Fibroblast of mammary gland (primary cell): ENCODE results near the gene DOCK3.

Experiments
- DNase-seq: peaks from one replicate; pipeline ENCODE4 v3.0.0-alpha.2; 2010; ENCODE audit warnings: low read depth
- H3K4me3 ChIP-seq: 2 replicates; pipeline ENCODE4 v1.5.1; 2011; ENCODE audit warnings: low read depth, mild to moderate bottlenecking, low read length, moderate library complexity; ENCODE audit not compliant: control insufficient read depth
- CTCF ChIP-seq: conservative IDR thresholded peaks from 2 replicates; pipeline ENCODE4 v1.5.1; 2011; ENCODE audit warnings: low read depth, low read length, inconsistent platforms; ENCODE audit not compliant: control insufficient read depth, insufficient read depth

The DOCK3 gene

GRCh38 chr3:50630394-50630793 lies 44.3 kb upstream of the DOCK3 start:
- no peak for DNase-seq
- TF ChIP-seq CTCF: no peak
- H3K4me3 ChIP-seq: no peak overlapping the region

- no peak for DNase-seq
- no peak for TF ChIP-seq CTCF
- H3K4me3 ChIP-seq: no peak overlapping the region
These were observed 43.9 kb upstream of the DOCK3 start for GRCh38 chr3:50630877-50631276.

GRCh38 chr3:50632450-50632849 lies 42.3 kb upstream of the DOCK3 start:
- no peak overlapping the region for H3K4me3 ChIP-seq
- TF ChIP-seq CTCF: no peak
- DNase-seq: no peak

GRCh38 chr3:50633230-50633790 lies 41.4 kb upstream of the DOCK3 start:
- H3K4me3 ChIP-seq: no peak overlapping the region
- TF ChIP-seq CTCF: no peak
- no peak for DNase-seq

- TF ChIP-seq CTCF: no peak
- no peak for DNase-seq
- H3K4me3 ChIP-seq: no peak overlapping the region
These were observed 39.7 kb upstream of the DOCK3 start for GRCh38 chr3:50635066-50635465.

GRCh38 chr3:50637011-50637410 lies 37.7 kb upstream of the DOCK3 start:
- no peak for TF ChIP-seq CTCF
- no peak overlapping the region for H3K4me3 ChIP-seq
- DNase-seq: no peak

GRCh38 chr3:50637945-50638344 lies 36.8 kb upstream of the DOCK3 start:
- DNase-seq: no peak
- no peak overlapping the region for H3K4me3 ChIP-seq
- TF ChIP-seq CTCF: no peak
